NCI-H1436 treated with DMSO at 0.1 percent for 48 hours (cell line): ENCODE measurements around the gene PCDHB11.
"Not testable (repeated sequence)": the region's sequence is repeated elsewhere in the genome, so short reads cannot be mapped to it uniquely, and the experiment has no call there.

ENCODE experiments used
- DNase-seq: peaks from one replicate; lab custom pipeline; 2025; lab: John Stamatoyannopoulos, UW

Gene PCDHB11

DNA sequence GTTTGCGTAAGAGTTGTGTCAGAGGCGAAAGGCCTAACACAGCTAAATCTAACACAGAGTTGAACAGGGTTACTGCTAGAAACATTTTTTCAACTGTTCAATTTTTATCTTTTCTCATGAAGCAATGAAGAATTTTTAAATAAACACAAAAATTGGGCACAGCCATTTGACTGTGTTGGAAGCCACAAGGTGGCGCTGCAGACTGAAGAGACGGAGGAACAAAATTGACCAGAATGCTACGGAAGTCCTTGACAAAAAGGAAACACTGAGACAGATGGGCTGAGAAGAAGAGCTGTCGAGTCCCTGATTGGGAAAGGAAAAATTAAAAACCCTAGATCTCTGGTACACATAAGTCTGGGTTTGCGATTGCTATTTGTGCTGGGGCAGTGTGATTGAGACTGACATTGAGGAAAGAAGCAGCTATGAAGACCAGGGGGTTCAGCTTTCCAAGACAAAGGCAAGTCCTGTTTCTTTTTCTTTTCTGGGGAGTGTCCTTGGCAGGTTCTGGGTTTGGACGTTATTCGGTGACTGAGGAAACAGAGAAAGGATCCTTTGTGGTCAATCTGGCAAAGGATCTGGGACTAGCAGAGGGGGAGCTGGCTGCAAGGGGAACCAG is 12.4 kb upstream of the PCDHB11 start, which contains the start of gene PCDHB9:
Gene PCDHB9 (plus strand): TSS at position 265 of the 616 bp plus-strand sequence. CDS start 158 bp downstream, at position 423.
- DNase-seq: no peak

DNA sequence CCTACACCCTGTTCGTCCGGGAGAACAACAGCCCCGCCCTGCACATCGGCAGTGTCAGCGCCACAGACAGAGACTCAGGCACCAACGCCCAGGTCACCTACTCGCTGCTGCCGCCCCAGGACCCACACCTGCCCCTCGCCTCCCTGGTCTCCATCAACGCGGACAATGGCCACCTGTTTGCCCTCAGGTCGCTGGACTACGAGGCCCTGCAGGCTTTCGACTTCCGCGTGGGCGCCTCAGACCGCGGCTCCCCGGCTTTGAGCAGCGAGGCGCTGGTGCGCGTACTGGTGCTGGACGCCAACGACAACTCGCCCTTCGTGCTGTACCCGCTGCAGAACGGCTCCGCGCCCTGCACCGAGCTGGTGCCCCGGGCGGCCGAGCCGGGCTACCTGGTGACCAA is 10.7 kb upstream of the PCDHB11 start:
- not testable (repeated sequence) for DNase-seq

DNA sequence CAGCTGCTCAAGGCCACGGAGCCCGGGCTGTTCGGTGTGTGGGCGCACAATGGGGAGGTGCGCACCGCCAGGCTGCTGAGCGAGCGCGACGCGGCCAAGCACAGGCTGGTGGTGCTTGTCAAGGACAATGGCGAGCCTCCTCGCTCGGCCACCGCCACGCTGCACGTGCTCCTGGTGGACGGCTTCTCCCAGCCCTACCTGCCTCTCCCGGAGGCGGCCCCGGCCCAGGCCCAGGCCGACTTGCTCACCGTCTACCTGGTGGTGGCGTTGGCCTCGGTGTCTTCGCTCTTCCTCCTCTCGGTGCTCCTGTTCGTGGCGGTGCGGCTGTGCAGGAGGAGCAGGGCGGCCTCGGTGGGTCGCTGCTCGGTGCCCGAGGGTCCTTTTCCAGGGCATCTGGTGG is 10.3 kb upstream of the PCDHB11 start:
- DNase-seq: not testable (repeated sequence)

DNA sequence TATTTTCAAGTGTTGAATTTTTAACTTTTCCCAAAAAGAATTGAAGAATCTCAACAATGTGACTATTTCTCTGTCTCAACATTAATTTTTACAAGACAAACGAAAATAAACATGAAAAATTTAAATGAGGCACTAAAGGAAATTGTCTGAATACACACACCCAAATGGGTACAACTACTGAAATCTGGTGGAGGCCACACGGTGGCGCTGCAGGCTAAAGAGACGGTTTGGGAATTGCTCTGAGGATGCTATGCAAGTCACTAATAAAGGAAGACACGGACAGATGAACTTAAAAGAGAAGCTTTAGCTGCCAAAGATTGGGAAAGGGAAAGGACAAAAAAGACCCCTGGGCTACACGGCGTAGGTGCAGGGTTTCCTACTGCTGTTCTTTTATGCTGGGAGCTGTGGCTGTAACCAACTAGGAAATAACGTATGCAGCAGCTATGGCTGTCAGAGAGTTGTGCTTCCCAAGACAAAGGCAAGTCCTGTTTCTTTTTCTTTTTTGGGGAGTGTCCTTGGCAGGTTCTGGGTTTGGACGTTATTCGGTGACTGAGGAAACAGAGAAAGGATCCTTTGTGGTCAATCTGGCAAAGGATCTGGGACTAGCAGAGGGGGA is 7.2 kb upstream of the PCDHB11 start, which contains the start of gene PCDHB10:
Gene PCDHB10 (plus strand): TSS at position 244 of the 616 bp plus-strand sequence. CDS start 200 bp downstream, at position 444.
- no peak for DNase-seq

DNA sequence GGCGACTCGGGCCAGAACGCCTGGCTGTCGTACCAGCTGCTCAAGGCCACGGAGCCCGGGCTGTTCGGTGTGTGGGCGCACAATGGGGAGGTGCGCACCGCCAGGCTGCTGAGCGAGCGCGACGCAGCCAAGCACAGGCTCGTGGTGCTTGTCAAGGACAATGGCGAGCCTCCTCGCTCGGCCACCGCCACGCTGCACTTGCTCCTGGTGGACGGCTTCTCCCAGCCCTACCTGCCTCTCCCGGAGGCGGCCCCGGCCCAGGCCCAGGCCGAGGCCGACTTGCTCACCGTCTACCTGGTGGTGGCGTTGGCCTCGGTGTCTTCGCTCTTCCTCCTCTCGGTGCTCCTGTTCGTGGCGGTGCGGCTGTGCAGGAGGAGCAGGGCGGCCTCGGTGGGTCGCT is 5.1 kb upstream of the PCDHB11 start:
- DNase-seq: not testable (repeated sequence)

DNA sequence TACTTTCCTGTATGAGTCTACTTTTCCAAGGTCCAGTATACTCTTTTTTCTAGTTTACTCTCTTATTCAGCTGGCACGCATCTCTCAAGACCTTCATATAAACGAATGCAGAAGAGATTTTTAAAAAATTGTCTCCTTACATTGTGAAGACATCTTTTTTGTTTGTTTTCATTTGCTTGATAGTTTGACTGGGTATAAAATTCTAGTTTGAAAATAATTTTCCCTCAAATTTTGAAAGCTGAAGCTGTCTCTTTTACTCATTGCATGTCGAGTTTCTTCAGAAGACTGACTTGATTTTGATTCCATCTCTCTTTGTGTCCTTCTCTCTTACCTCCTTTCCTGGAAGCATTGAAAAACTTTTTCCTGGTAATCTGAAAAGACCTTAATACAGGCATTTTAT is 3.1 kb upstream of the PCDHB11 start:
- DNase-seq: no peak

DNA sequence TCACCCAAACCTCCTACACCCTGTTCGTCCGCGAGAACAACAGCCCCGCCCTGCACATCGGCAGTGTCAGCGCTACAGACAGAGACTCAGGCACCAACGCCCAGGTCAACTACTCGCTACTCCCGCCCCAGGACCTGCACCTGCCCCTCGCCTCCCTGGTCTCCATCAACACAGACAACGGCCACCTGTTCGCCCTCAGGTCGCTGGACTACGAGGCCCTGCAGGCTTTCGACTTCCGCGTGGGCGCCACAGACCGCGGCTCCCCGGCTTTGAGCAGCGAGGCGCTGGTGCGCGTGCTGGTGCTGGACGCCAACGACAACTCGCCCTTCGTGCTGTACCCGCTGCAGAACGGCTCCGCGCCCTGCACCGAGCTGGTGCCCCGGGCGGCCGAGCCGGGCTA is 1.7 kb downstream of the PCDHB11 start:
- not testable (repeated sequence) for DNase-seq

DNA sequence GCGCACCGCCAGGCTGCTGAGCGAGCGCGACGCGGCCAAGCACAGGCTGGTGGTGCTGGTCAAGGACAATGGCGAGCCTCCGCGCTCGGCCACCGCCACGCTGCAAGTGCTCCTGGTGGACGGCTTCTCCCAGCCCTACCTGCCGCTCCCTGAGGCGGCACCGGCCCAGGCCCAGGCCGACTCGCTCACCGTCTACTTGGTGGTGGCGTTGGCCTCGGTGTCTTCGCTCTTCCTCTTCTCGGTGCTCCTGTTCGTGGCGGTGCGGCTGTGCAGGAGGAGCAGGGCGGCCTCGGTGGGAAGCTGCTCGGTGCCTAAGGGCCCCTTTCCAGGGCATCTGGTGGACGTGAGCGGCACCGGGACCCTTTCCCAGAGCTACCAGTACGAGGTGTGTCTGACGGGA is 2.2 kb downstream of the PCDHB11 start:
- not testable (repeated sequence) for DNase-seq

DNA sequence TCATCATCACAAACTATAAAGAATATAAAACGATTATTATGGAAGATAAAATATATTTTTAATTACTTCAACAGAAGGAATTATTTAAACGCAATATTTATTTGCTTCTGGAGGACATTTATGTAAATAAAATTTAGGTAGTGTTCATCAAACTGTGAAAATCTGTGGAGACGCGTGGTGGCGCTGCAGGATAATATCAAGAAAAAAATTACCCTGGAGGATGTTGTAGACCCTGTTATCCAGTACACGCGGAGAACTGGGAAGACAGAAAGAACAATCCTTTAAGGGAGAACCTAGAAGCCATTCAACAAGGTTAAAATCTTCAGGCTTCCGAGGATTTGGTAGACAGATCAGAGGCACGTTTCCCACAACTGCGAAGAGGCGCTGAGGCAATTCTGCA is 9.1 kb downstream of the PCDHB11 start, which contains the start of gene PCDHB12:
Gene PCDHB12 (plus strand): TSS at position 242 of the 400 bp plus-strand sequence. CDS start 189 bp downstream, outside the sequence.
- no peak for DNase-seq

DNA sequence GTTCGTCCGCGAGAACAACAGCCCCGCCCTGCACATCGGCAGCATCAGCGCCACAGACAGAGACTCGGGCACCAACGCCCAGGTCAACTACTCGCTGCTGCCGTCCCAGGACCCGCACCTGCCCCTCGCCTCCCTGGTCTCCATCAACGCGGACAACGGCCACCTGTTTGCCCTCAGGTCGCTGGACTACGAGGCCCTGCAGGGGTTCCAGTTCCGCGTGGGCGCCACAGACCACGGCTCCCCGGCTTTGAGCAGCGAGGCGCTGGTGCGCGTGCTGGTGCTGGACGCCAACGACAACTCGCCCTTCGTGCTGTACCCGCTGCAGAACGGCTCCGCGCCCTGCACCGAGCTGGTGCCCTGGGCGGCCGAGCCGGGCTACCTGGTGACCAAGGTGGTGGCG is 10.9 kb downstream of the PCDHB11 start:
- DNase-seq: not testable (repeated sequence)

DNA sequence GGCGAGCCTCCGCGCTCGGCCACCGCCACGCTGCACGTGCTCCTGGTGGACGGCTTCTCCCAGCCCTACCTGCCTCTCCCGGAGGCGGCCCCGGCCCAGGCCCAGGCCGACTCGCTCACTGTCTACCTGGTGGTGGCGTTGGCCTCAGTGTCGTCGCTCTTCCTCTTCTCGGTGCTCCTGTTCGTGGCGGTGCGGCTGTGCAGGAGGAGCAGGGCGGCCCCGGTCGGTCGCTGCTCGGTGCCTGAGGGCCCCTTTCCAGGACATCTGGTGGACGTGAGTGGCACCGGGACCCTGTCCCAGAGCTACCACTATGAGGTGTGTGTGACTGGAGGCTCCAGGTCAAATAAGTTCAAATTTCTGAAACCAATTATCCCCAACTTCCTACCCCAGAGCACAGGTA is 11.4 kb downstream of the PCDHB11 start:
- DNase-seq: not testable (repeated sequence)

DNA sequence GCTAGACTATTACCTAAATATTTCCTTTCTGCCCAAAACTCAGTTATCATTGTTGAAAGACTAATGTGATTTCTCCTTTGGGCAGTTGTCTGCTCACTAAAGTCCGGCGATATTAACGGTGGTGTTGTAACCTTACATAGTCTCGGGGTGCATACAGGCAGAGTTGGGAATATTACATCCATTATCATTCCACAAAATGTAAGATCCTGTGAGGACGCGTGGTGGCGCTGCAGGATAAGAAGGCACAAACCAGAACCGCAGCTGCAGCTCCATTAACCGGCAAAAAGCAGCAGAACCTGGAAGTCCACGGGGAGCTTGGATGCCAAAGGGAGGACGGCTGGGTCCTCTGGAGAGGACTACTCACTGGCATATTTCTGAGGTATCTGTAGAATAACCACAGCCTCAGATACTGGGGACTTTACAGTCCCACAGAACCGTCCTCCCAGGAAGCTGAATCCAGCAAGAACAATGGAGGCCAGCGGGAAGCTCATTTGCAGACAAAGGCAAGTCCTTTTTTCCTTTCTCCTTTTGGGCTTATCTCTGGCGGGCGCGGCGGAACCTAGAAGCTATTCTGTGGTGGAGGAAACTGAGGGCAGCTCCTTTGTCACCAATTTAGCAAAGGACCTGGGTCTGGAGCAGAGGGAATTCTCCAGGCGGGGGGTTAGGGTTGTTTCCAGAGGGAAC is 14.4 kb downstream of the PCDHB11 start, which contains the start of gene PCDHB13:
Gene PCDHB13 (plus strand): TSS at position 264 of the 684 bp plus-strand sequence. CDS start 205 bp downstream, at position 469.
- DNase-seq: not testable (repeated sequence)

DNA sequence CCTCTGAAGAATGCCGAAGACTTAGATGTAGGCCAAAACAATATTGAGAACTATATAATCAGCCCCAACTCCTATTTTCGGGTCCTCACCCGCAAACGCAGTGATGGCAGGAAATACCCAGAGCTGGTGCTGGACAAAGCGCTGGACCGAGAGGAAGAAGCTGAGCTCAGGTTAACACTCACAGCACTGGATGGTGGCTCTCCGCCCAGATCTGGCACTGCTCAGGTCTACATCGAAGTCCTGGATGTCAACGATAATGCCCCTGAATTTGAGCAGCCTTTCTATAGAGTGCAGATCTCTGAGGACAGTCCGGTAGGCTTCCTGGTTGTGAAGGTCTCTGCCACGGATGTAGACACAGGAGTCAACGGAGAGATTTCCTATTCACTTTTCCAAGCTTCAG is 15.2 kb downstream of the PCDHB11 start:
- not testable (repeated sequence) for DNase-seq

DNA sequence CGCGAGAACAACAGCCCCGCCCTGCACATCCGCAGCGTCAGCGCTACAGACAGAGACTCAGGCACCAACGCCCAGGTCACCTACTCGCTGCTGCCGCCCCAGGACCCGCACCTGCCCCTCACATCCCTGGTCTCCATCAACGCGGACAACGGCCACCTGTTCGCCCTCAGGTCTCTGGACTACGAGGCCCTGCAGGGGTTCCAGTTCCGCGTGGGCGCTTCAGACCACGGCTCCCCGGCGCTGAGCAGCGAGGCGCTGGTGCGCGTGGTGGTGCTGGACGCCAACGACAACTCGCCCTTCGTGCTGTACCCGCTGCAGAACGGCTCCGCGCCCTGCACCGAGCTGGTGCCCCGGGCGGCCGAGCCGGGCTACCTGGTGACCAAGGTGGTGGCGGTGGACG is 16.1 kb downstream of the PCDHB11 start:
- not testable (repeated sequence) for DNase-seq

DNA sequence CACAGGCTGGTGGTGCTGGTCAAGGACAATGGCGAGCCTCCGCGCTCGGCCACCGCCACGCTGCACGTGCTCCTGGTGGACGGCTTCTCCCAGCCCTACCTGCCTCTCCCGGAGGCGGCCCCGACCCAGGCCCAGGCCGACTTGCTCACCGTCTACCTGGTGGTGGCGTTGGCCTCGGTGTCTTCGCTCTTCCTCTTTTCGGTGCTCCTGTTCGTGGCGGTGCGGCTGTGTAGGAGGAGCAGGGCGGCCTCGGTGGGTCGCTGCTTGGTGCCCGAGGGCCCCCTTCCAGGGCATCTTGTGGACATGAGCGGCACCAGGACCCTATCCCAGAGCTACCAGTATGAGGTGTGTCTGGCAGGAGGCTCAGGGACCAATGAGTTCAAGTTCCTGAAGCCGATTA is 16.6 kb downstream of the PCDHB11 start:
- DNase-seq: not testable (repeated sequence)

DNA sequence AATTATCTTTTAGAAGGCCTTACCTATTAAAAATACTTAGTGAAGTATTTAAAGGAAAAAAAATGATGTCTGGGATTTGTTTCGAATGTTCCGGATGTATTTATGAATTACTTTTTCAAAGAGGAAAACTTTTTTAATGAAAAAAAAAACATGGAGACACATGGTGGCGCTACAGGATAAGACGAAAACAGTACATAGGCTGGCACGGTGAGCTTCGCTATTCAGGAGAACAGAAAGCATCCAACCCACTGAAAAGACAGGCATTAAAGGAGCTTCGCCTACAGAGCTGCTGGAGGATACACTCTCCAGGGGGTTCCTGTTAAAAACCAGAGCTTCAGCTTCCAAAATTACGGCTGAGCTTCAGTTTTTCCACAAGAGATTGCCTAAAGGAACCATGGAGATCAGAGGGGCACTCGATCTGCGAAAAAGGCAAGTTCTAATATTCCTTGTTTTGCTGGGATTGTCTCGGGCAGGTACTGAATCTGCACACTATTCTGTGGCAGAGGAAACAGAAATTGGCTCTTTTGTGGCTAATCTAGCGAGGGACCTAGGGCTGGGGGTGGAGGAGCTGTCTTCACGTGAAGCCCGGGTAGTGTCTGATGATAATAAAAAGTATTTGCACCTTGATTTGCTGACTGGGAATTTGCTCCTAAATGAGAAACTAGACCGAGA is 23.8 kb downstream of the PCDHB11 start, which contains the start of gene PCDHB14:
Gene PCDHB14 (plus strand): TSS at position 232 of the 672 bp plus-strand sequence. CDS start 163 bp downstream, at position 395.
- DNase-seq: no peak

DNA sequence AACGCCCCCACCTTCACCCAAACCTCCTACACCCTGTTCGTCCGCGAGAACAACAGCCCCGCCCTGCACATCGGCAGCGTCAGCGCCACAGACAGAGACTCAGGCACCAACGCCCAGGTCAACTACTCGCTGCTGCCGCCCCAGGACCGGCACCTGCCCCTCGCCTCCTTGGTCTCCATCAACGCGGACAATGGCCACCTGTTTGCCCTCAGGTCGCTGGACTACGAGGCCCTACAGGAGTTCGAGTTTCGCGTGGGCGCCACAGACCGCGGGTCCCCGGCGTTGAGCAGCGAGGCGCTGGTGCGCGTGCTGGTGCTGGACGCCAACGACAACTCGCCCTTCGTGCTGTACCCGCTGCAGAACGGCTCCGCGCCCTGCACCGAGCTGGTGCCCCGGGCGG is 25.4 kb downstream of the PCDHB11 start:
- DNase-seq: not testable (repeated sequence)

DNA sequence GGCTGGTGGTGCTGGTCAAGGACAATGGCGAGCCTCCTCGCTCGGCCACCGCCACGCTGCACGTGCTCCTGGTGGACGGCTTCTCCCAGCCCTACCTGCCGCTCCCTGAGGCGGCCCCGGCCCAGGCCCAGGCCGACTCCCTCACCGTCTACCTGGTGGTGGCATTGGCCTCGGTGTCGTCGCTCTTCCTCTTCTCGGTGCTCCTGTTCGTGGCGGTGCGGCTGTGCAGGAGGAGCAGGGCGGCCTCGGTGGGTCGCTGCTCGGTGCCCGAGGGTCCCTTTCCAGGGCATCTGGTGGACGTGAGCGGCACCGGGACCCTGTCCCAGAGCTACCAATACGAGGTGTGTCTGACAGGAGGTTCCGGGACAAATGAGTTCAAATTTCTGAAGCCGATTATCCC is 26.0 kb downstream of the PCDHB11 start:
- not testable (repeated sequence) for DNase-seq

DNA sequence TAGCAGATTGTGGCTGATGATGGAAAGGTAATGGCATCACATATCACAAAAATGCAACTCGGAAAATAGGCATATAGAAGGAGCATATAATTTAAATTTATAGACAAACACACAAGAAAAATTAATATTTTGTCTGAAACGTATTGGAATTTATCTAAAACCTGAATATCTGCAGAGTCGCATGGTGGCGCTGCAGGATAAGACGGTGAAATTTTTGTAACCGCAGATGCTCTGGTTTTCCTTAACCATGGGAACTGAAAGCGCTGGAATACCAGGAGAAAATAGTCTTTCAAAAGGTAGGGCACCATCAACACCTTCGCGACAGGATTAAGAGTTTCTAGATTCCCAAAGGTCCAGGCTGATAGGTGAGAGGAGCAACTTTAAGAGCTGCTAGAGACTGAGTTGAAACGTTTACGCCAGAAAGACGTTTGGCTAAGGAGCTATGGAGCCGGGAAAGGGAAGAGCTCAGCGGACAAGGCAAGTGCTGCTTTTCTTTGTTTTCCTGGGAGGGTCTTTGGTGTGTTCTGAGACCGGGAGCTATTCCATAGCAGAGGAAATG is 34.8 kb downstream of the PCDHB11 start:
- no peak for DNase-seq

DNA sequence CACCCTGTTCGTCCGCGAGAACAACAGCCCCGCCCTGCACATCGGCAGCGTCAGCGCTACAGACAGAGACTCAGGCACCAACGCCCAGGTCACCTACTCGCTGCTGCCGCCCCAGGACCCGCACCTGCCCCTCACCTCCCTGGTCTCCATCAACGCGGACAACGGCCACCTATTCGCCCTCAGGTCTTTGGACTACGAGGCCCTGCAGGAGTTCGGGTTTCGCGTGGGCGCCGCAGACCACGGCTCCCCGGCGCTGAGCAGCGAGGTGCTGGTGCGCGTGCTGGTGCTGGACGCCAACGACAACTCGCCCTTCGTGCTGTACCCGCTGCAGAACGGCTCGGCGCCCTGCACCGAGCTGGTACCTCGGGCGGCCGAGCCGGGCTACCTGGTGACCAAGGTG is 36.5 kb downstream of the PCDHB11 start:
- not testable (repeated sequence) for DNase-seq

DNA sequence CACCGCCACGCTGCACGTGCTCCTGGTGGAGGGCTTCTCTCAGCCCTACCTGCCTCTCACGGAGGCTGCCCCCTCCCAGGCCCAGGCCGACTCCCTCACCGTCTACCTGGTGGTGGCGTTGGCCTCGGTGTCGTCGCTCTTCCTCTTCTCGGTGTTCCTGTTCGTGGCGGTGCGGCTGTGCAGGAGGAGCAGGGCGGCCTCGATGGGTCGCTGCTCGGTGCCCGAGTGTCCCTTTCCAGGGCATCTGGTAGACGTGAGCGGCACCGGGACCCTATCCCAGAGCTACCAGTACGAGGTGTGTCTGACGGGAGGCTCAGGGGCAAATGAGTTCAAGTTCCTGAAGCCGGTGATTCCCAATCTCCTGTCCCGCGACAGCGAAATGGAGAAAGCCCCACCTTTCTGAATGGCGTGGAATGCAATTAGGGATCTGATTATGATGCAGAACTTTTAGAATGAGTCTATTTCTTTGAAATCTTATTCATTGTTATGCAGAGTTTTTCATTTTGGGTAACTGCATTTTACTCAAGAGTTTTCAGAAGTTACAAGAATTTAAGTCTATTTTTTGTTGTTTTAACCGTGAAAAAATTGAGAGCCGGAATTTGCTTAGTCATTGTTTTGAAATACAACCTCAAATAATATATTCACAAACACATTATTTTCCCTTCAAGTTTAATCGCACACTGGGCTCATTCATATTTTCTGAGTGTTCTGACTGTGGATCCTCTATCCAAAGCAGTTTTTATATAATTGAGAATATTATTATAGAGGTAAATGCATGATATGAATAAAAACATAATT is 37.3 kb downstream of the PCDHB11 start:
- DNase-seq: no peak
